Left cardiac atrium (tissue), 4 donors: ENCODE results near the gene GBP6. TPM values are rescaled to one million over a fixed set of nuclear protein-coding genes. Genes with fewer than 3 reads are reported as not detected.
"Not testable (repeated sequence)": the region's sequence is repeated elsewhere in the genome, so short reads cannot be mapped to it uniquely, and the experiment has no call there.

Experiments
- ATAC-seq, 2 donors: fragments of 200-7000 bp; cut with Tn5 transposase; one replicate each; pipeline ENCODE4 v1.9.1; 2020; ENCODE audit warnings: mild to moderate bottlenecking in 2 of 2, moderate library complexity in 2 of 2
- DNase-seq: peaks from one replicate; pipeline ENCODE4 v3.0.0-alpha.2; 2020
- intact Hi-C, 2 donors: fragments of 100-400 bp; cut with DNase I; formaldehyde crosslinking; loops; one replicate each; pipeline versions ENCODE4 v1.14.1 to v1.15.1; 2022 to 2023
- total RNA-seq, 2 donors: library from RNA; stranded (reverse); fragmentation: NEBNext Ultra II Directional; extraction: Animal tissue kit (Norgen Biotek cat#: 25700); gene quantifications; one replicate each; pipeline ENCODE4 v1.2.1, GENCODE V29; 2021
- donor health status: DM: no; HTN: yes; CAD: no.
- donor health status: DM: no; HTN: yes; CAD: no; lungs with severe emphysema.
- donor health status: DM: yes; HTN: yes; CAD: no.
- donor health status: Dilated cardiomyopathy.

Gene GBP6
- total RNA-seq, 2 donors from 2014 or later, result 0.08 TPM; not detected in 1

DNA sequence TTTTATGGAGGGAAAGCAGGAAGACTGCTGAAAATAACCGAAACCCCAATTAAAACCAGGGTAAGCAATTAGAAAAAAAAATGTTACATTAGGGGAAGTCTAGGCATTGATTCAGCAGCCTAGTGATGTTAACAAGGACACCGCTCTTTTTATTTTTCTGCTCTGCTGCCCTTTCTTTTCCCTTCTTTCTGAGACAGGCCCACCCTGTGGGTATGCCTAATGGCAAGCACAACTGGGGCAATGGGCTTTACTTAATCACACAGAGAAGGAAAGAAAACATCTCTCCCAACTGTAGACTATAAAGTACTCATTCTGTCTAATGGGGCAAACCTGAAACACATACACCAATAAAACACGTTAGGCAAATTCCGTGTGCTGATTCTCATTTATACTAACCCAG lies 69.6 kb downstream of the GBP6 start:
- DNase-seq (no peak), ATAC-seq (no peak)
- intact Hi-C loops, result no loop called here

DNA sequence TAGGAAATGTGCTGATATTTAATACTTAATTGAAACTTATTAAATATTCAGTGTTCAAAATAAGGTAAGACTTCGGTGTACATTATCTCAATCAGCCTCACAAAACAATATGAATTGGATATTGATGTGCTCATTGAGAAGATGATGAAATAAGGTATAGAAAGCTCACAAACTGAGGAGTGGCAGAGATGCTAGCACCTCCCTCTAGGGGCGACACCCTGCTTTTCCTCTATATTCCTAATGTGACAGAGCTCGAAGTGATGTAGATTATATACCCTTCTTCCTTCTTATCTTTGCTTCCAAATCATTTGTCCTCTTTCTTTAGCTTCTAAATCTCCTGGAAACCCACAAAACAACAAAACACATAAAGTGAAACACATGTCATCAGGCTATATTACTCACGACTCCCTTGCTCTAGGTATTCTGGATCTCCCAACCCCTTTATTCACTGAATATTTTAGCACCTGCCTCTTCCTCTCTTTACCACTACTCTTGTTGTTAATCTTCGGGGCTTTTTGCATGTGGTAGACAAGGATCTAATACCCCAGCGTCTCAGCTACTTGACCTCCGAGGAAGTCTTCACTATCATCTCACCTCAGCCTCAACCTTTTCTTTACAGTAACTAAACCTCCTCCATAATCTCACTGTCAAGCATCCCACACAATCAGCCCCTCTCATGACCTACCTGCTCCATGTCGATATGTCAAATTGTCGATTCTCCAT lies 70.4 kb downstream of the GBP6 start:
- ATAC-seq, DNase-seq, intact Hi-C loops: not testable (repeated sequence)

Other genes with a start within 250 kb of the GBP6 start
- gene GBP2, start 237.9 kb upstream of the GBP6 start, total RNA-seq, result 10 to 100 TPM; 16.1 to 24.0 TPM
- not detected for gene GBP7, start 188.1 kb upstream of the GBP6 start, total RNA-seq
- gene GBP4, start 165.1 kb upstream of the GBP6 start, total RNA-seq, result 1 to 10 TPM; 6.2 to 7.1 TPM
- gene GBP5, start 91.2 kb upstream of the GBP6 start, total RNA-seq, result 1 to 10 TPM; 1.3 to 1.7 TPM
- gene LRRC8B, start 160.8 kb downstream of the GBP6 start, total RNA-seq, result 1 to 10 TPM; 4.9 to 6.9 TPM